LNCAP (cell line): ENCODE measurements around the gene NOC4L.

Experiments used
- CTCF ChIP-seq: fragments of 450-650 bp; IDR thresholded peaks from 2 replicates; pipeline ENCODE4 v1.5.1; 2017; ENCODE audit warnings: mild to moderate bottlenecking

NOC4L gene

DNA sequence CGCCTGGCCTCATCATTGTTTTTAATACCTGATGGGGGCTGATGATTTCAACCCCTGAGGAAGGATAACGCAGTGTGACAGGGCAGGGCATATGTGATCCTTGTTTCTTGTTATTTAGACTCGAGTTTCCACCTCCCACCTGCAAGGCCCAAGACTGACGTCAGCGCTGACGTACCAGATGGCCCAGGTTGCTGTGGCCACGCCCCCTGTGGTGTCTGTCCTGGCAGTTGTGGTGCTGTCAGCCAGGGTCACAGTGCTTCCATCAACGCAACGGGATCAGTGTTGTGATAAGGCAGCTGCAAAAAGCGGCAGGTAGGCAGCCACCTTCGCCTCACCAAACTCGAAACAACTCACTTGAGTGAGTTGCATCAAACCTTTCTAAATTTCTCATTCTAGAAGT lies 18.5 kb upstream of the NOC4L start:
- TF ChIP-seq CTCF: no peak

GRCh38 chr12:132127041-132127440 lies 17.2 kb upstream of the NOC4L start:
- no peak for TF ChIP-seq CTCF

- no peak for TF ChIP-seq CTCF
Observed at GRCh38 chr12:132129007-132129406, 15.2 kb upstream of the NOC4L start.

GRCh38 chr12:132130690-132131089 lies 13.6 kb upstream of the NOC4L start:
- TF ChIP-seq CTCF: no peak

- no peak for TF ChIP-seq CTCF
Observed at GRCh38 chr12:132131229-132131628, 13.0 kb upstream of the NOC4L start.

DNA sequence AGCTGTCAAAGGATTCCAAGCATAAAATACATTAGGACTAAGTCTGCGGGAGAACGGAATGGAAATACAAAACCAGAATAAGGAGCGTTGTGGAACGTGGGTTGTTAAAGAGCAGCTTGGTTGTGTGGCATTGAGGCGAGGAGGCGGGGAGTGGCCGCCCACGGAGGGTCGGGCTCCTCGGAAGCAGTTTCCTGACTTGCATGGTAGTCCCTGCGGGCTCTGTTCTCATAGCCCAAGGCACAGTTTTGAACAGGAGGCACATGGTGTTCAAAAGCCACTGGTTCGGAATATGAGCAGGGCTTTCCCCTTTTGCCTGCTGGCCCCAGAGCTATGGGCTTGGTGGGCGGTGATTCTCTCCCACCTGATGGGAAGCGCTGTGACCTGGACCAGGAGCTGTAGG lies 12.3 kb upstream of the NOC4L start:
- TF ChIP-seq CTCF: no peak

DNA sequence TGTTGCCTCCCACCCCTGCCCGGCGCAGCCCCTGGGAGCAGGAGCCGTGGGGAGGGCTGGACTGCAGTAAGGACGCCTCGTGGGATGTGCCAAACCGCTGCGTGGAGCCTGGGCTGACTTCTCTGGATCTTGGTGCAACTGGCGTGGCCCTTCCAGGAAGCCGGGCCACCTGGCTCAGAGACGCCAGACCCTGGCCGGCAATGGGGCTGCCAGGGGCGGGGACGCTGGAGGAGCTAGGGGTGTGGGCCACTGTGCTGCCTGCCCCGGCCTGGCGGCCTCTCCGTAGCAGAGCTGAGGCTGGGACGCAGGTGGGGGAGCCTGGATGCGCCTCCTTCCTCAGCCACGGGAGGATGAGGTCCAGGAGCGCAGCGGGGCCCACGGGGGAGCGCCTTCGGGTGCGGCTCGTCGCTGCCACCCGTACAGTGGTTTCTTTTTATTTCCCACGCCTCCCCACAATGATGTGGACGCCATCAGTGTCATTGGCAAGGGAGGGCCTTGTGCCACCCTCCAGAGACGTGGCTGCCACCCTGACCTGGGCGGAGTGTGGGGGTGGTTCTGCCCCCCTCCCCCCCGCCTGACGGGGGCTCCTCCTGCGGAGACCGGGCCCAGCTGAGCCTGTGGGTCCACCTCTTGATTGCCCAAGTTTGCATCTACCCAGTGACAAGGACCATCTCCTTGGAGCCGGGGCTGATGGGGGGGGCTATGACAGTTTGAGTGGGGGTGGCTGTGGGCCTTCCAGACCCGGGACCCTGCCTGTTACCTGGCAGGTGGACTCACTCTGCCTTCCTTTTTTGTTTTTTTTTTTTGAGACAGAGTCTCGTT lies 11.4 kb upstream of the NOC4L start:
- TF ChIP-seq CTCF: no peak
